Upper lobe of left lung (tissue), 4 donors: ENCODE data around the gene COL27A1.

ENCODE experiments used
- POLR2A ChIP-seq, 4 donors: fragments of 450-650 bp; IDR thresholded peaks; one replicate each; pipeline ENCODE4 v1.5.1; 2016 to 2017; ENCODE audit warnings: antibody characterized with exemption in 4 of 4, mild to moderate bottlenecking in 2 of 4
- POLR2AphosphoS5 ChIP-seq, 2 donors: sonication (generic); formaldehyde crosslinking; IDR thresholded peaks; one replicate each; pipeline ENCODE4 v1.5.1; 2017; ENCODE audit warnings: antibody characterized with exemption in 2 of 2

DNA sequence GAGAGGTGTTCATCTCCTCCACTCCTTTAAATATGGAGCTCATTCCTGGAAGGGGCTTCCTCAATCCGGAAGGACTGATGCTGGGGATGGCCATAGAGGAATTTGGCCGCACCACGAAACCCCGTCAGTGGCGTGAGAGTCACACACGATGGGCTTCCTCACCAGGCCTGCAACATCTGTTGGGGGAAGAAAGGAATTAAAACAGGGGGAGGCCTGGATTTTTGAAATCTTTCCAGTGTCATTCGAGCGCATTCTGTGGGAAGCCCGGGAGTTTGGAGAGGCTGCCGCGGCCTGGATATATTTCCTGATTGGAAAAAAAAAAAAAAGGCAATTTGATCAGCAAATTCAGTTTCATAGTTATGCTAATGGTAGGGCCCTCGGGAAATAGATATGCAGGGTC lies 91.2 kb downstream of the COL27A1 start:
- TF ChIP-seq POLR2A (IDR thresholded peaks at IDR 0.05) (no peak), POLR2AphosphoS5 (IDR thresholded peaks at IDR 0.05) (no peak)
